GM19351 (cell line): ENCODE measurements around the gene RASL12.
"Not testable (repeated sequence)": the region's sequence is repeated elsewhere in the genome, so short reads cannot be mapped to it uniquely, and the experiment has no call there.

Experiments used
- ATAC-seq: cut with Tn5 transposase; IDR thresholded peaks from one replicate; pipeline ENCODE4 v1.9.1; 2021; ENCODE audit warnings: mild to moderate bottlenecking, moderate library complexity; ENCODE audit not compliant: unreplicated experiment

The RASL12 gene

DNA sequence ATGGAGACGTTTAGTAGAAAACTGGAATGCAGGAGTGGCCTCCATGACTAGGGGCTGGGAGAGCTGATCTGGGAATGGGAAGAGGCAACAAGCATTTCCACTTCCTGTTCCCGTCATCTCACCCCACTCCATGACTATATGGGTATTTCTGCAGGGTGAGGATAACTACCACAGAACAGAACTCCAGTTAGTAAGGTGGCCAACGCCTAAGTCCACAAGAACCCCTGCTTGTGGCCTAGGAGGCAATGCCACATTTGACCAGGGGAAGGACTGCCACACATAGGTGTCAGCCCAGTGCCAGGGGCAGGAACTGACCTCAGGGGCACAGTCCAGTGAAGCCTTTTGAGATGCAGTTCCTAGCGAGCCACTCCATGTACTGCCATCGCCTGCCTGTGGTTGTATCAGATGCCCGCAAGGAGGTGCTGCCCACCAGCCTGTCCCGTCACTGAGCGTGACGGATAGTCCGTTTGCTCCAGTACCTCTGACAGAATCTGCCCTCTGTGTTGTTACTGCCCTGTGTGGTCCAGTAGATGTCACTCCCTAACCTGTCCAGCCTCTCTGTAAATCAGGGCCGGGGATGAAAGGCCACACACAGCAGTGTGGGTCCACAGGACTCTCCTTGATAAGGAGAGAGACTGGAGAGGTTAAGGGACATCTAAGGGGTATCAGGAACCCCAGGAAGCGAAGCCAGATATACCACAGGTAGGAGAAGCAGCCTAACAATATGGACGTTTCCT, 34.8 kb downstream of the RASL12 start:
- no peak for ATAC-seq

DNA sequence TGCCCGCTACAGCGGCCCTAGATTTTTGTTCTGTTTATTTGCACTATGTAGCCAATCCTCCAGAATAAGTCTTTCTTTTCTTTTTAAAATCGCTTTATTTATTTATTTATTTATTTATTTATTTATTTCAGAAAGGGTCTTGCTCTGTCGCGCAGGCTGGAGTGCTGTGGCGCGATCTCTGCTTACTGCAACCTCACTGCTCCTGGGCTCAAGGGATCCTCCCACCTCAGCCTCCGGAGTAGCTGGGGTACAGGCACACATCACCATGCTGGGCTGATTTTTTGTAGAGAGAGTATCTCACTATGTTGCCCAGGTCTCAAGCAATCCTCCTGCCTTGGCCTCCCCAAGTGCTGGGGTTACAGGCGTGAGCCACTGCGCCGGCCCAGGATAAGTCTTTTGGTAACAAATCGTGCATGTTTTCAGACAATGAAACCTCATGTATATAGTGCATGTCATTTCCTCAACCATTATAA, 38.0 kb downstream of the RASL12 start:
- ATAC-seq: no peak

DNA sequence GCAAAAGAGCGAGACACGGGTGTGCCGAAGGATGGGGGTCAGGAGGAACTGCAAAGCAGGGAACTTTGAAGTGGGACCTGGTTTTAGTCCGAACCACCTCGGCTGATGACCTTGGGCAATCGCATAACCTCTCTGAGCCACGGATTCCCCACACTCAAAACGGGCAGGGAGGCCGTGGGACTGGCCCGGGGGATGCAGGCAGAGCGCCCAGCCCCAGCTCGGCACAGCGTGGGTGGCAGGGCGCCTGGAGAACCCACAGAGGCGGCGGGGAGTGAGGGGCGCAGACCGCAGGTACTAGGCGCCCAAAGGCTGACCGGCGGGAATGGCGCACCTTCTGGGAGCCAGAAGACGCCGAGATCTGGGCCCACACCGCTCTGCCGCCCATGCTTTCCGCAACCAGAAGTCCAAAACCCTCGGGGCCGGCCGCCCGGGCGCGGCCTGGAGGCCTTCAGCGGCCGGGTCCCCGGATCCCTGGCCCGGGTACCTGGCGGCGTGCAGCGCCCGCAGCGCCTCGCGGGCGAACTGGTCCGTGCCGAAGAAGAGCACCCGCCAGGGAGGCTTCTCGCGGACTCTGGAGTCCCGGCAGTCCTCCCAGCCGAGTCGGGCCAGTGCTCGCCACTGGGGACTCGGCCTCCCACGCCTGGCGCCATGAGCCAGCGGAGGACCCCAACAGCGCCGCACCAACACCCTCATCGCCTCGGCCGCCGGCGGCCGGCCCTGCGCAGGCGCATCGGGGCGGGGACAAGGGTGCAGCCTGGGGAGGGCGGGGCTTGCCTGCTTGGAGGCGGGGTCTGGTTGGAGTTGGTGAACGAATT, 38.7 kb downstream of the RASL12 start, which contains the start of gene MTFMT:
TSS of gene MTFMT (minus strand) at position 719 of the 815 bp plus-strand sequence. CDS start at position 693, 26 bp downstream.
- peak; percentile 80 for ATAC-seq

DNA sequence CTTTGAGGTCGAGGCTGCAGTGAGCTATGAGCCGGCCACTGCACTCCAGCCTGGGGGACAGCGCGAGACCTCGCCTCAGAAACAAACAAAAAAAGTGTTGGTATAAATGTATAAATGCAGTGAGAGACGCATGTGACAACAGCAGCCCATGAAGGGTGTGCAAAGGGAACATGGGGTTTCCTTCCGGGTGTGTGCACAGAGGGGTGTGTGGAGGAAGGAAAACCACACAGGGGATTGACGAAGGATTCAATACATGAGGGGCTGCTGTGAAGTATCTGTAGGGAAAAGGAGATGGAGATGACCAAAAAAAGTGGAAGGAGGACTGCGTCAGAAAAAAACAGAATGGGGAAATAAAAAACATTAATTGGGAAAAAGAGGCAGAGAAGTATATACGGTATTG, 39.5 kb downstream of the RASL12 start:
- no peak for ATAC-seq

DNA sequence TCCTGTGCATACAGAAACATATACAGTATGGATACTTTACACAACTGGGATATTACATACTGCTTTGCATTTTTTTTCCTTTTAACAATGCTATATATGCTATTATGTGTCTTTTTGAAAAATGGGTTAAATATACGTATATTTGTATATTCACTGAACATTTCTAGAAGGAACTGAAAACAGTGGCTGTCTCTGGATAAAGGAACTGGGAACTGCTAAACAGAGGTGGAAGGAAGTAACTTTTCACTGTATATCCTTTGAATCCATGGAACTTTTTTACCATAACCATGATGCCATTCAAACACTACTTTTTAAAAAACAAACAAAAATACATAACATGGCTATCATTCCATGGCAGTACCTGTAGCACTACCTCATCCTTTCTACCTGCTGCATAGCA, 40.2 kb downstream of the RASL12 start:
- no peak for ATAC-seq

DNA sequence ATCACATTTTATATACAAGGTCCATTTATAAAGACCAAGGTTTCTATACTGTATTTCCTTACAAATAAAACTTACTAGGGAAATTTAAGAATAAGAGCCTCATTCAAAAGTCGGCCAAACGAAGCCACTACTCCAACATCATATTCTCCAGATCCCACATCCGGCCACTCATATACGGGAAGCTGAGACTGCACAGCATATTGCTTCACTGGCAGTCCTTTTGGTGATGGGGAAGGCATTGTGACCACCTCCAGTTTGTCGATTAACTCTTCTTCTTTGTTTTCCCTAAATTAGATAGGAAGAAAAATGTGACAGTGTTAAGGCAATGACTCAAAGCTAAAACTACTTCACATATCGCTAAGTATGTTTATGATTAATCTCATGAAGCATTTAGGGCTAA, 41.0 kb downstream of the RASL12 start:
- no peak for ATAC-seq

DNA sequence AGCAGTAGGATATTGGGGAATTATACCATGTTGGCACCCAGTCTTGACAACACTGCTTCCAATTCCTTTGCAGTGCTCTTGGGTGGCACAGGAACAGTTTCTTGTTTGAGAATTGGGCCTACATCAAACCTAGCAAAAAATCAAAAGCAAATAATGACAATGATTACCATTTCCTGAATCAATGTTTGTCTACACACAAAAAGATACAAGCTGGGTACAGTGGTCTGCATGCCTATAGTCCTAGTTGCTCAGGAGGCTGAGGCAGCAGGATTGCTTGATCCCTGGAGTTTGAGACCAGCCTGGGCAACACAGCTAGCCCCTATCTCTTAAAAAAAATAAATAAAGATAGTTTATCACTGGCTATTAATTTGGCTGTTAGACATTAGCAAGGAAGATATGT, 46.3 kb downstream of the RASL12 start:
- no peak for ATAC-seq

DNA sequence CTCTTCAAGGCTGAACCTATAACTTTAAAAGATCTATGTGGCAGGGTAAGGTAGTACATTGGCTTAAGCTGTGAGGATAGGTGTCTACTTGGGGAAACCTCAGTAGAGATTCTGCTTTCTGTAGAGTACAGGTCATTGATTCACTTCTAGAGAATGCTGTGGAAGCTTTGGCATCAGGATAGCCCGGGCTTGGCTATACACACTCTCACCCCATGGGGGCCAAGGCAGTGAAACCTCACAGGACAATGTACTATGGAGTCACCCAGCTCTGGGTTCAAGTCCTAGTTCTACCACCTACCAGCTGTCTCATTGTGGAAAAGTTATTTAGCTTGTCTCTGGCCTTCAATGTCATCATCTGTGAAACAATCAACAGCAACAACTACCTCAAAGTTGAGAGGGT, 47.4 kb downstream of the RASL12 start:
- ATAC-seq: no peak

DNA sequence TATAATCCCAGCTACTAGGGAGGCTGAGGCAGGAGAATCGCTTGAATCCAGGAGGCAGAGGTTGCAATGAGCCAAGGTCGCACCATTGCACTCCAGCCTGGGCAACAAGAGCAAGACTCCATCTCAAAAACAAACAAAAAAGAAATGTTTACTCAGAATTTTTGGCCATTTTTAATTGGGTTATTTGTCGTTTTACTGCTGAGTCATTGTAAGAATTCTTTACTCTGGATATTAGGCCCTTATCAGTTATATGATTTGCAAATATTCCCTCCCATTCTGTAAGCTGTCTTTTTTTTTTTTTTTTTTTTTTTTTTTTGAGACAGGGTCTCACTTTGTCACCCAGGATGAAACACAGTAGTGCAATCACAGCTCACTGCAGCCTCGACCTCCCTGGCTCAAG, 56.6 kb downstream of the RASL12 start:
- ATAC-seq: not testable (repeated sequence)

DNA sequence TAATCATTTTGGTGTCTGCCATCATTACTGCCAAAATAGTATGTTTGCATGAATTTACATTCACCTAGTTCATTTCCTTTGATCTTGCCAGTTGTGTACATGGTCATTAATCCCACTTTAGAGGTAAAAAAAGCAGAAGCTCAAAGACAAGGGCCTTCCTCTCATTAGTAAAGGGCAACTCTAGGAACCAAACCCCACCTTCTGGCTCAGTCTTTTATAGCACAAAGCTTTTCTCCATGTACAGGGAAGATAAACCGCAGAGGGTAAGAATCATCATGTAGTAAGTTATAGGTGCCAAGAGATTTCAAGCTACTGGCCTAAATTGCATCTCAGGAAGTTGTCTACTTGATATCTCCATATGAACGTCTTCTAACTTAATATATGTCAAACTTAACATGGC, 58.8 kb downstream of the RASL12 start:
- ATAC-seq: no peak

DNA sequence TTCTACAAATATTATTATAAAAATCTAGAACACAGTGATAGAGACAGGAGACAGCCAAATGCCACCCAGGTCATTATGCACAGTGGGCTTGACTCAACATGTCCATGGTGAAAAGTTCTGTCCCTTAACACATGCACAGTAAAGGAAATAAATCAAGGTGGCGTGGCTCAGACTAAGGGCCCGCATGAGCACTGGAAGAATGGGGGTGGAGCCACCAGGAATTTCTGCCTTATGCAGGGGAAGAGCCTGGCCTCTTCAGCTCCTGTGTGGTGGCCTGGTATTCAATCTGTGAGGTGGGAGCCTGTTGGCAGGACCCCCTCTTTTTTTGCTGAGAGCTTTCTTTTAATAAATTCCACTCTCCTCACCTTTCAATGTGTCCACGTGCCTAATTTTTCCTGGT, 60.9 kb downstream of the RASL12 start:
- ATAC-seq: no peak

DNA sequence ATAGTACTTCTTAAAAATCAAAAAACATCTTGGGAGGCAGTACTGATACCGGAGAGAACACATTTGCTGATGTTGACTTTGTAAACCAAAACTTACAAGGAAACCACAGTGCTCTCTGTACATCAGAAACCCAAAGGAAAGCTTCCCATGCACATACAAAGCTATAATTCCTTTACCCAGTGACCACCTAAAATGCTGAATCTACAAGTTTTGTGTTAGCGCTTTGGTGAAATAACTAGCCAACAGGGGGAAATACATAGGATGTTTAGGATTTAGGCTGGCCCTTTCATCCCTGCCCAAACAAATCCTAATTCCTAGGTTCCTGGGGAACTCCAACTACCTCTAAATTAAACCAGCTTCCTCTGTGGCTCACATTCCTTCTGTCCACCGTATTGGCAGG, 62.8 kb downstream of the RASL12 start:
- no peak for ATAC-seq
